H1 (cell line): ENCODE results near the gene ZBTB46. TPM values are rescaled to one million over a fixed set of nuclear protein-coding genes. Genes with fewer than 3 reads are reported as not detected.

Experiments used
- CTCF ChIA-PET: fragments of 300-600 bp; sonication (Branson Sonifier 250); formaldehyde crosslinking; loops from one replicate; lab custom pipeline; 2021; ENCODE audit not compliant: partially characterized antibody; lab: Charles Lee
- POLR2A ChIA-PET: fragments of 300-600 bp; sonication (Branson Sonifier 250); formaldehyde crosslinking; loops from one replicate; lab custom pipeline; 2021; ENCODE audit warnings: inconsistent platforms; ENCODE audit not compliant: partially characterized antibody; lab: Charles Lee
- DNase-seq, 2 experiments: peaks; one replicate each; pipeline versions ENCODE4 v3.0.0 to v3.0.0-alpha.2; 2010 to 2022; ENCODE audit warnings: low spot score in 2 of 2, low read depth in 1 of 2, mixed read lengths in 1 of 2
- FAIRE-seq: peaks from 2 replicates; lab custom pipeline; 2011; peaks lifted over from hg19 to GRCh38; lab: Jason Lieb, UNC
- H2AFZ ChIP-seq: 2 replicates; pipeline ENCODE4 v1.8.1; 2012; ENCODE audit warnings: low read length, inconsistent platforms
- H2AK5ac ChIP-seq: 2 replicates; pipeline ENCODE4 v1.6.1; 2013; ENCODE audit warnings: low read depth, low read length
- H2BK120ac ChIP-seq: replicated peaks from 2 replicates; pipeline ENCODE3; 2013; ENCODE audit warnings: low read depth, low read length, inconsistent platforms
- H2BK12ac ChIP-seq: 2 replicates; pipeline ENCODE4 v1.6.1; 2013; ENCODE audit warnings: low read depth, low read length
- H2BK15ac ChIP-seq: 2 replicates; pipeline ENCODE4 v1.6.1; 2013; ENCODE audit warnings: low read length
- H2BK20ac ChIP-seq: 2 replicates; pipeline ENCODE4 v1.6.1; 2013; ENCODE audit warnings: low read length
- H2BK5ac ChIP-seq: 2 replicates; pipeline ENCODE4 v1.6.1; 2013; ENCODE audit warnings: low read depth, low read length
- H3K14ac ChIP-seq: 2 replicates; pipeline ENCODE4 v1.6.1; 2013; ENCODE audit warnings: inconsistent platforms; ENCODE audit not compliant: insufficient read length
- H3K18ac ChIP-seq: 2 replicates; pipeline ENCODE4 v1.6.1; 2013; ENCODE audit warnings: low read length; ENCODE audit errors: extremely low read depth
- H3K23ac ChIP-seq: 2 replicates; pipeline ENCODE4 v1.6.1; 2013; ENCODE audit warnings: inconsistent platforms; ENCODE audit not compliant: insufficient read length
- H3K23me2 ChIP-seq: 2 replicates; pipeline ENCODE4 v1.6.1; 2013; ENCODE audit warnings: low read depth, low read length
- H3K27ac ChIP-seq: 2 replicates; pipeline ENCODE4 v1.6.1; 2011; ENCODE audit warnings: low read depth, low read length, inconsistent platforms
- H3K27me3 ChIP-seq, 4 experiments: replicated peaks in 1 of 4; 1 replicate in 1 of 4; 2 replicates in 3 of 4; pipeline versions ENCODE4 v1.6.1 to v1.8.1; 2011 to 2013; ENCODE audit warnings: low read length in 3 of 4, mild to moderate bottlenecking in 3 of 4, inconsistent platforms in 2 of 4, mixed read lengths in 2 of 4, moderate library complexity in 1 of 4; ENCODE audit not compliant: control insufficient read depth in 3 of 4, insufficient read depth in 3 of 4; ENCODE audit errors: extremely low read depth in 1 of 4
- H3K36me3 ChIP-seq, 4 experiments: 2 replicates each; pipeline versions ENCODE4 v1.6.1 to v1.8.1; 2011 to 2013; ENCODE audit warnings: mild to moderate bottlenecking in 4 of 4, low read length in 3 of 4, moderate library complexity in 2 of 4, control low read depth in 1 of 4, inconsistent platforms in 1 of 4; ENCODE audit not compliant: insufficient read depth in 4 of 4, control insufficient read depth in 2 of 4
- H3K4ac ChIP-seq: replicated peaks from 2 replicates; pipeline ENCODE3; 2013; ENCODE audit warnings: low read length, low read depth, mixed read lengths, inconsistent platforms; ENCODE audit not compliant: insufficient read length
- H3K4me1 ChIP-seq, 4 experiments: replicated peaks in 1 of 4; 1 replicate in 1 of 4; 2 replicates in 3 of 4; pipeline versions ENCODE4 v1.6.1 to v1.8.1; 2011 to 2013; ENCODE audit warnings: low read length in 3 of 4, inconsistent platforms in 2 of 4, mixed read lengths in 1 of 4; ENCODE audit not compliant: insufficient read depth in 4 of 4, control insufficient read depth in 3 of 4
- H3K4me2 ChIP-seq, 2 experiments: 2 replicates each; pipeline versions ENCODE4 v1.6.1 to v1.8.1; 2011 to 2013; ENCODE audit warnings: low read depth in 2 of 2, low read length in 2 of 2, control low read depth in 1 of 2, inconsistent platforms in 1 of 2, mild to moderate bottlenecking in 1 of 2; ENCODE audit not compliant: insufficient read depth in 1 of 2
- H3K4me3 ChIP-seq, 4 experiments: fragments of 200-600, 300-600 bp in 1 of 4; sonication (generic), shearing (Covaris generic), sonication (Bioruptor Twin) in 1 of 4; 2 replicates each; pipeline versions ENCODE4 v1.5.1 to v1.8.1; 2011 to 2016; ENCODE audit warnings: low read length in 4 of 4, low read depth in 3 of 4, control low read depth in 2 of 4, inconsistent platforms in 2 of 4, mild to moderate bottlenecking in 2 of 4, mixed read lengths in 1 of 4, moderate library complexity in 1 of 4; ENCODE audit not compliant: insufficient read depth in 2 of 4; ENCODE audit errors: extremely low read depth in 1 of 4
- H3K56ac ChIP-seq: replicated peaks from 2 replicates; pipeline ENCODE3; 2013; ENCODE audit warnings: low read depth, mild to moderate bottlenecking, mixed read lengths, low read length, inconsistent platforms; ENCODE audit not compliant: insufficient read length
- H3K79me1 ChIP-seq: 2 replicates; pipeline ENCODE4 v1.6.1; 2013; ENCODE audit warnings: low read depth, low read length, control low read depth
- H3K79me2 ChIP-seq, 2 experiments: 2 replicates each; pipeline versions ENCODE4 v1.6.1 to v1.8.1; 2012 to 2013; ENCODE audit warnings: low read length in 2 of 2, mild to moderate bottlenecking in 2 of 2, inconsistent platforms in 1 of 2; ENCODE audit not compliant: insufficient read depth in 2 of 2, control insufficient read depth in 1 of 2
- H3K9ac ChIP-seq, 4 experiments: replicated peaks in 1 of 4; 1 replicate in 1 of 4; 2 replicates in 3 of 4; pipeline versions ENCODE4 v1.6.1 to v1.8.1; 2011 to 2013; ENCODE audit warnings: low read depth in 3 of 4, low read length in 3 of 4, control low read depth in 2 of 4, mild to moderate bottlenecking in 2 of 4, moderate library complexity in 2 of 4, inconsistent platforms in 1 of 4; ENCODE audit errors: extremely low read depth in 1 of 4
- H3K9me3 ChIP-seq, 2 experiments: 2 replicates each; pipeline versions ENCODE4 v1.6.1 to v1.8.1; 2012 to 2013; ENCODE audit warnings: mild to moderate bottlenecking in 2 of 2, moderate library complexity in 2 of 2, control low read depth in 1 of 2, inconsistent platforms in 1 of 2, low read depth in 1 of 2, low read length in 1 of 2, mixed read lengths in 1 of 2; ENCODE audit not compliant: insufficient read depth in 2 of 2
- H4K20me1 ChIP-seq, 2 experiments: replicated peaks in 1 of 2; 2 replicates each; pipeline versions ENCODE3 to v1.8.1; 2011 to 2013; ENCODE audit warnings: inconsistent platforms in 2 of 2, low read length in 2 of 2, mild to moderate bottlenecking in 1 of 2; ENCODE audit not compliant: insufficient read depth in 2 of 2, control insufficient read depth in 1 of 2
- H4K5ac ChIP-seq: 2 replicates; pipeline ENCODE4 v1.6.1; 2013; ENCODE audit warnings: low read length, low read depth, mixed read lengths, inconsistent platforms; ENCODE audit not compliant: insufficient read length
- H4K8ac ChIP-seq: 2 replicates; pipeline ENCODE4 v1.8.0; 2013; ENCODE audit warnings: mild to moderate bottlenecking, moderate library complexity, low read length, inconsistent platforms; ENCODE audit not compliant: insufficient read depth; ENCODE audit errors: extremely low read depth
- H4K91ac ChIP-seq: replicated peaks from 2 replicates; pipeline ENCODE3; 2013; ENCODE audit warnings: low read length, mixed read lengths, inconsistent platforms; ENCODE audit not compliant: insufficient read length
- ASH2L ChIP-seq: fragments of 200-600, 300-600 bp; sonication (generic); IDR thresholded peaks from one replicate; pipeline ENCODE4 v1.7.1; 2017; ENCODE audit warnings: low read length
- E2F6 ChIP-seq: IDR thresholded peaks from 2 replicates; pipeline ENCODE4 v1.6.1; 2012; ENCODE audit warnings: inconsistent platforms
- EGR1 ChIP-seq: IDR thresholded peaks from 2 replicates; pipeline ENCODE4 v1.6.1; 2011; ENCODE audit warnings: low read depth, low read length, borderline replicate concordance
- FOSL1 ChIP-seq: IDR thresholded peaks from 2 replicates; pipeline ENCODE4 v1.6.1; 2011; ENCODE audit warnings: mild to moderate bottlenecking, low read depth, low read length, moderate library complexity; ENCODE audit not compliant: insufficient read depth
- JUN ChIP-seq: IDR thresholded peaks from 2 replicates; pipeline ENCODE4 v1.6.1; 2011; ENCODE audit warnings: low read depth, mild to moderate bottlenecking, improper control_type of control experiment, low read length
- POU5F1 ChIP-seq: IDR thresholded peaks from 2 replicates; pipeline ENCODE4 v1.6.1; 2011; ENCODE audit warnings: low read depth, mild to moderate bottlenecking, low read length, moderate library complexity
- SIX5 ChIP-seq: IDR thresholded peaks from 2 replicates; pipeline ENCODE4 v1.6.1; 2011; ENCODE audit warnings: mild to moderate bottlenecking, low read depth, low read length
- TCF12 ChIP-seq: IDR thresholded peaks from 2 replicates; pipeline ENCODE4 v1.6.1; 2011; ENCODE audit warnings: low read depth, mild to moderate bottlenecking, low read length
- WGBS, 2 experiments: shearing (Covaris generic) in 1 of 2; methylation state at CpG; one replicate each; pipeline versions ENCODE4 v1.1.6 to v1.1.7; 2013 to 2015; ENCODE audit warnings: low lambda C conversion rate in 2 of 2, mixed read lengths in 2 of 2, inconsistent platforms in 1 of 2, low coverage in 1 of 2, missing lambda C conversion rate in 1 of 2; ENCODE audit not compliant: insufficient replicate concordance in 2 of 2, insufficient coverage in 1 of 2, insufficient read length in 1 of 2; ENCODE audit errors: extremely low coverage in 1 of 2, missing lambda C conversion rate in 1 of 2; 5-methylcytosine and 5-hydroxymethylcytosine counted together
- polyA plus RNA-seq, 7 experiments: library from polyadenylated mRNA; depleted of rRNA in 3 of 7; stranded (reverse) in 5 of 7; unstranded in 2 of 7; fragments of >200 nt in 5 of 7; fragments of 200-250 nt in 2 of 7; gene quantifications; 1 replicate in 5 of 7; 2 replicates in 1 of 7; 4 replicates in 1 of 7; pipeline versions ENCODE4 v1.2.1 to v1.2.3, GENCODE V29; 2011 to 2013; ENCODE audit warnings: missing spikeins in 2 of 7, mixed read lengths in 2 of 7
- total RNA-seq: library from RNA; stranded (reverse); fragmentation: NEBNext Ultra II Directional; extraction: Animal tissue kit (Norgen Biotek cat#: 25700); gene quantifications from 2 replicates; pipeline ENCODE4 v1.2.1, GENCODE V29; 2021
- TF ChIP-seq, protein P1 (sequence below), 3 experiments: IDR thresholded peaks; 1 replicate in 2 of 3; 2 replicates in 1 of 3; pipeline versions ENCODE4 v1.5.1 to v1.6.1; 2011; ENCODE audit warnings: low read length in 3 of 3, mild to moderate bottlenecking in 3 of 3, inconsistent platforms in 2 of 3, low read depth in 1 of 3, moderate library complexity in 1 of 3; ENCODE audit not compliant: insufficient read depth in 1 of 3; ENCODE audit errors: control extremely low read depth in 1 of 3
- TF ChIP-seq, protein P2 (sequence below): IDR thresholded peaks from 2 replicates; pipeline ENCODE4 v1.6.1; 2011; ENCODE audit warnings: low read depth, mild to moderate bottlenecking, low read length; ENCODE audit not compliant: insufficient read depth

ZBTB46 gene
- total and polyA plus RNA-seq, 2 of the 8 experiments (the other 6 are each of a cell fraction or from before 2014, with no cell fraction given) = 6.4 to 22.4 TPM

DNA sequence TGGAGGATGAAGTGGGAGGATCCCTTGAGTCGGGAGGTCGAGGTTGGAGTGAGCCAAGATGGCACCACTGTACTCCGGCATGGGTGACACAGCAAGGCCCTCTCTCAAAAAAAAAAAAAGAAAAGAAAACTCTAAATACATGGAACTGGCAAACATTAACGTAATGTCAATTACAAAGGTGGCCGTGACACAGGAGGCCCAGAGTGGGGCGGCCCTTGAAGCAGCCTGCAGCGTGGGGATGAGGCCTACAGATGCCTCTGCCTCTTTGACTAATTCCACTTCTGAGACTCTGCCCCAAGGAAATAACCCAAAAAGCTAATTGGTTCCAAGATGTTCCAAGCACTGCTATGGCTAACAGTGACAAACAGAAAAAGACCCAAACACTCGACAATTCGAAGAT lies 21.2 kb downstream of the ZBTB46 start:
- H2AFZ ChIP-seq = no peak overlapping the region
- H3K14ac ChIP-seq = no peak overlapping the region
- H3K9me3 ChIP-seq = no peaks in the 10 kb centered on the region
- FAIRE-seq (no peak), DNase-seq (no peak)
- H3K27ac ChIP-seq = no peak overlapping the region
- ChIA-PET CTCF (interaction anchor here (0.5 to 3.7 kb wide), 15 partner anchors 9 to 190 kb away, joined by 3 to 20 read pairs (median 3); partner anchors contain the start of gene TPD52L2), POLR2A (interaction anchor here (1.4 kb wide), 1 partner anchor 12 kb away, joined by 5 read pairs; no protein-coding TSS in a partner anchor)
- no peak overlapping the region for H3K9ac ChIP-seq
- H4K91ac ChIP-seq = no peak overlapping the region
- H3K4ac ChIP-seq = no peak overlapping the region
- no peak overlapping the region for H4K8ac ChIP-seq
- no peak overlapping the region for H3K4me2 ChIP-seq
- H2AK5ac ChIP-seq = no peak overlapping the region
- H3K23ac ChIP-seq = no peak overlapping the region
- peaks cover 0 to 9% of the 10 kb centered on the region in 2 experiments for H4K20me1 ChIP-seq
- H3K79me1 ChIP-seq = peaks cover 17% of the 10 kb centered on the region
- no peak overlapping the region for H4K5ac ChIP-seq
- no peaks in the 10 kb centered on the region for H3K23me2 ChIP-seq
- H2BK15ac ChIP-seq = no peak overlapping the region
- no peak overlapping the region for H2BK5ac ChIP-seq
- no peak overlapping the region for H2BK120ac ChIP-seq
- no peak overlapping the region for H2BK20ac ChIP-seq
- H3K27me3 ChIP-seq = no peaks in the 10 kb centered on the region
- peaks cover 0 to 18% of the 10 kb centered on the region in 2 experiments; a peak in 2 of 4 replicates for H3K79me2 ChIP-seq
- H3K4me3 ChIP-seq = no peak overlapping the region
- no peak overlapping the region for H2BK12ac ChIP-seq
- peaks cover 0 to 4% (median 1%) of the 10 kb centered on the region in 4 experiments; a peak in 4 of 7 replicates for H3K4me1 ChIP-seq
- no peaks in the 10 kb centered on the region for H3K36me3 ChIP-seq
- H3K18ac ChIP-seq = no peak overlapping the region
- H3K56ac ChIP-seq = no peak overlapping the region
- WGBS, 2 experiments = 95% methylated on average over 8 of the region's 9 CpGs; no CpG with 5 or more reads in 1 of the 2 experiments
- TF ChIP-seq EGR1 (no peak), JUN (no peak), FOSL1 (no peak), ASH2L (no peak), TCF12 (no peak), E2F6 (no peak), POU5F1 (no peak), SIX5 (no peak)
- TF ChIP-seq, protein P1, sequence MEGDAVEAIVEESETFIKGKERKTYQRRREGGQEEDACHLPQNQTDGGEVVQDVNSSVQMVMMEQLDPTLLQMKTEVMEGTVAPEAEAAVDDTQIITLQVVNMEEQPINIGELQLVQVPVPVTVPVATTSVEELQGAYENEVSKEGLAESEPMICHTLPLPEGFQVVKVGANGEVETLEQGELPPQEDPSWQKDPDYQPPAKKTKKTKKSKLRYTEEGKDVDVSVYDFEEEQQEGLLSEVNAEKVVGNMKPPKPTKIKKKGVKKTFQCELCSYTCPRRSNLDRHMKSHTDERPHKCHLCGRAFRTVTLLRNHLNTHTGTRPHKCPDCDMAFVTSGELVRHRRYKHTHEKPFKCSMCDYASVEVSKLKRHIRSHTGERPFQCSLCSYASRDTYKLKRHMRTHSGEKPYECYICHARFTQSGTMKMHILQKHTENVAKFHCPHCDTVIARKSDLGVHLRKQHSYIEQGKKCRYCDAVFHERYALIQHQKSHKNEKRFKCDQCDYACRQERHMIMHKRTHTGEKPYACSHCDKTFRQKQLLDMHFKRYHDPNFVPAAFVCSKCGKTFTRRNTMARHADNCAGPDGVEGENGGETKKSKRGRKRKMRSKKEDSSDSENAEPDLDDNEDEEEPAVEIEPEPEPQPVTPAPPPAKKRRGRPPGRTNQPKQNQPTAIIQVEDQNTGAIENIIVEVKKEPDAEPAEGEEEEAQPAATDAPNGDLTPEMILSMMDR (IDR thresholded peaks at IDR 0.05; ENCODE audit: control extremely low read depth in 1 of 3, insufficient read depth in 1 of 3, low read depth in 1 of 3, low read length in 3 of 3) = no peak
- TF ChIP-seq, protein P2, sequence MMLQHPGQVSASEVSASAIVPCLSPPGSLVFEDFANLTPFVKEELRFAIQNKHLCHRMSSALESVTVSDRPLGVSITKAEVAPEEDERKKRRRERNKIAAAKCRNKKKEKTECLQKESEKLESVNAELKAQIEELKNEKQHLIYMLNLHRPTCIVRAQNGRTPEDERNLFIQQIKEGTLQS = no peak
